ENCODE measurements around the gene PCMT1.
A peak's percentile ranks its signal among the peaks of the same experiment; 100 is the strongest.
"Not testable (repeated sequence)": the region's sequence is repeated elsewhere in the genome, so short reads cannot be mapped to it uniquely, and the experiment has no call there.

Gene PCMT1

DNA sequence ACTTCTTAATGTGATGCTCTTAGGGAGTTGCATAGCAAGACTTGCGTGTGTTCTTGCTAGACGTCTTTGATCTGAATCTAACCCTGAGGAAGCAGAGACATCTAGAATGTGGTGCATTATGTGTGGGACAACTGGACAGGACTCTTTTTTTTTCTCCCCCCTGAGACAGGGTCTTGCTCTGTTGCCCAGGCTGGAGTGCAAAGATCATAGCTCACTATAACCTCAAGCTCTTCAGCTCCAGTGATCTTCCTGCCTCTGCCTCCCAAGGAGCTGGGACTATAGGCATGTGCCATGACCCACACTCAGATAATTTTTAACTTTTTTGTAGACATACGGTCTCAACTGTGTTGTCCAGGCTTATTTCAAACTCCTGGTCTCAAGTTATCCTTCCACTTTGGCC is 34.0 kb downstream of the PCMT1 start:
- intact Hi-C loops (cut with DNase I), result no loop called here

DNA sequence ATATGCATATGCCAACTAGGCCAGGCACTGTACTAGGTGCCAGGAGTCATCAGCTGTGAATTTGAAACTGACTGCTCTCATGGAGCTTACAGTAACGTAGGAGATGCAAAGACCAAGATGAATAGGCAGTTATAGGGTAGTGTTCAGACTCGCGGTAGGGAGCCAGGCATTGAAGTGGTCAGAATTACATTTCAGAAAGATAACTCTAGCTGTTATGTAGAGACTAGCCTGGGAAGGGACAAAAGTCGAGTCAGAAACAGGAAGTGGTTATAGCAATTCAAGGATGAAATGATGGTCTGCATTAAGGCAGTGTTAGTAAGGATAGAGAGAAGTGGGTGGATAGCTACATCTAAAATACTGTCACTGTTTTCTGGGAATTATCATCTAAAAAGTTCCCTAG is 56.6 kb downstream of the PCMT1 start:
- intact Hi-C loops (cut with DNase I), result no loop called here
- DNase-seq, result no peak

More for the DNA sequence above, 34.0 kb downstream of the PCMT1 start:
- DNase-seq, result no peak

DNA sequence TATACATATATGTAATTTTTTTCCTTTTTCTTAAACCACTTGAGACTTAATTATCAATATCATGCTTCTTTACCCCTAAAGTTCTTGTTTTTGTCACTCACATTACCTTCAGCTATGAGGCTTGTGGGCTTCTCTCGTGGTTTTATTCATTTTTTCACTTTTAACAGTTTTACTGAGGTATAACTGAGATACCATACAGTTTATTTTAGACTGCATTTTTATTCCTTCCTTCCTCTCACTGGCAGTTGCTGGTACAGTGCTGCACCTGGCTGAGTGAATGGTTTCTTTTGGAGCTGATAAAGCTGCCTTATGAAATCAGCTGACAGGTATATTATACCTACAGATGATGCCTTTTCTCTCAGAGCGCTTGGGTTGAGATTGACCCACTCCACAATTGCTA is 60.3 kb downstream of the PCMT1 start:
- no peak for DNase-seq
- intact Hi-C loops (cut with DNase I), result no loop called here

DNA sequence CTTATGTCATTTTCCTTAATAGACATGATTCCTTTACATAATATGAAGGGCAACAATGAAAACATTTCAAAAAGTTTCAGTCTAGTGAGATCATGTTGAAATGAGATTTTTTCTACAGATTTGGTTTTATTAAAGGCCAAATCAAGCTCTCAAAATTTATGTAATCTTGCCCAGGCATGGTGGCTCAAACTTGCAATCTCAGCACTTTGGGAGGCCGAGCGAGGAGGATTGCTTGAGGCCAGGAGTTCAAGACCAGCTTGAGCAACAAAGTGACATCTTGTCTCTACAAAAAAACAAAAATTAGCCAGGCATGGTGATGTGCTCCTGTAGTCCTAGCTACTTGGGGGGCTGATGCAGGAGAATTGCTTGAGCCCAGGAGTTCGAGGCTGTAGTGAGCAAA is 63.8 kb downstream of the PCMT1 start:
- no peak for DNase-seq
- intact Hi-C loops (cut with DNase I), result no loop called here

DNA sequence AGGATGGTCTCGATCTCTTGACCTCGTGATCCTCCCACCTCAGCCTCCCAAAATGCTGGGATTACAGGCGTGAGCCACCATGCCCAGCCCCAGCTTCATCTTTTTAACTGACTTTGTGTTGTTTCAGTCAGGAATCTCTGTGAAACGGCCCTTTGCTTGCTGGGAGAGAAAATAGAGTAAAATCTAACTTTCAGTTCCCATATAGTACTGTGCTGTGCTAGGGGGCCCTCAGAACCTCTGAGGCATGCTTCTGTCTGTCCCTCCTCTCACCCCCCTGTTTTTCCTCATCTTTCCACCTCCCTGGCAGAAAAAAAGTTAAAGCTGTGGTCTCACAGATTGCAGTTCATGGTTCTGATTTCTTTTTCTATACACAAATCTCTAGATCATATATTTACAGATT is 66.2 kb downstream of the PCMT1 start:
- DNase-seq, result no peak
- intact Hi-C loops (cut with DNase I), result no loop called here

DNA sequence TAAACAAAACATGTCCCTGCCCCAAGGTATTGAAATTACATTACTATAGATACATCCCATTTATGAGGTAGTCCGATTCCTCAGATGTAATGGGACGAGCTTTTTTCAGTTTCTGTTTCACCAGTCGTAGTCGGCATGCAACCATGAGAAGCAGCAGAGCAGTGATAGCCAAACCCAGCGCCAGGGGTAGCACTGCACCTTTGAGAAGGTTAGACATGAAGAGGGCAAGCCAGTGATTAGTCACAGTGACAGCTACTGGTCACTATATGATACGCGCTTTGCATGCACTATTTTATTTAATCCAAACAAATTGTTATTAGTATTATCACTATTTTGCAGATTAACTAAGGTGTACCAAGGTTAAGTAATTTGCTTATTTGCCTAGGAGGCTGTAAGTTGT is 71.0 kb downstream of the PCMT1 start:
- intact Hi-C loops (cut with DNase I), result no loop called here
- DNase-seq, result no peak

DNA sequence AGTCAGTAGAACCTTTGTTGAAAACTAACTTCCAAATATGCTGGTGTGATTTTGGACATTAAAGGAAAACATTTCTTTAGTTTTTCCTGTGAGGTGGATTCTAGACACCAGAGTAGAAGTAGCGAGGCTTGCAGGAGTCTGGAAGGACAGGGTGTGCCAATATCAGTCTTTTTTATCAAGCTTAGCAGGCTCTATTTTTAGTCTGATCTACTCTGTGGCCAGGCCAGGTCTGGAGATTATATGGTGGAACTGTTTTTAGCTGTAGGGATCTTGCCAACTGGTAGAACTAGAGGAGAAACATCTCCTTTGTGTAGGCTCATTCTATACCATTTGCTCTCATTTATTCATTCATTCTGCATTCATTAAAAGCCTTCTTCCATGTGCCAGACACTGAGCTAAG is 72.0 kb downstream of the PCMT1 start:
- intact Hi-C loops (cut with DNase I), result no loop called here

DNA sequence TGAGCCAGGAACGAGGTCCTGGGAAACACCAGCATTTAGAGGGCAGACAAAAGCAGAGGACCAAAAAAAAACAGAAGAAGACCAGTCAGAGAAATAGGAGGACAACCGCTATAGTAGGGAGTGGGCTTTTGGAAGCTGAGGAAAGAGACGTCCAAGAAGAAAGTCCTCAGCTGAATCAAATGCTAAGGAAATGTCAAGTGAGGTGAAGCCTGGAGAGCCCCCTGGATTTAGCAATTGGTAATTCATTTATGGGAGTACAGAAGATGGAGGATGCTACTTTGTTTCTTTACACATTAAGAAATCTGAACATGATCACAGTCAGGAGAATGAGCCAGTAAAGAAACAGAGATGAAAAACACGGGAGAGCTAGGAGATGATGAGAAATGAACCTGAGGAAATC is 73.5 kb downstream of the PCMT1 start:
- DNase-seq, result no peak
- intact Hi-C loops (cut with DNase I), result no loop called here

More for the DNA sequence above, 72.0 kb downstream of the PCMT1 start:
- no peak for DNase-seq

DNA sequence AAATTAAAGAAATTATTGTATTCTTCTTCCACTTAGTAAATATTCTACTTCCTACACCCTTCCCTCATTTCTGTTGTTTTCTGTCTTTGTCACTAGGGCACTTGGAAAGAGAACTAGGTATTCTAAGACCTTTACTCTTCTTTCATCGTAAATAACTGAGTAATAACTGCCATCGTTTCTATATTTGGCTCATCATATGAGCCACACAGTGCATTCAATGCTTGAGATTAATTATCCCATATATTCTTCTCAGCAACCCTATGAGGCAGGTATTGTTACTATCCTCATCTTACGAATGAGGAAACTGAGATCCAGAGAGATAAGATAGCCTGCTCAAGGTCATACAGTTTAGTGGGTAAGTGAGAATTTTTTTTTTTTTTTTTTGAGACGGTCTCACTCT is 75.8 kb downstream of the PCMT1 start:
- DNase-seq, result no peak
- intact Hi-C loops (cut with DNase I), result no loop called here

DNA sequence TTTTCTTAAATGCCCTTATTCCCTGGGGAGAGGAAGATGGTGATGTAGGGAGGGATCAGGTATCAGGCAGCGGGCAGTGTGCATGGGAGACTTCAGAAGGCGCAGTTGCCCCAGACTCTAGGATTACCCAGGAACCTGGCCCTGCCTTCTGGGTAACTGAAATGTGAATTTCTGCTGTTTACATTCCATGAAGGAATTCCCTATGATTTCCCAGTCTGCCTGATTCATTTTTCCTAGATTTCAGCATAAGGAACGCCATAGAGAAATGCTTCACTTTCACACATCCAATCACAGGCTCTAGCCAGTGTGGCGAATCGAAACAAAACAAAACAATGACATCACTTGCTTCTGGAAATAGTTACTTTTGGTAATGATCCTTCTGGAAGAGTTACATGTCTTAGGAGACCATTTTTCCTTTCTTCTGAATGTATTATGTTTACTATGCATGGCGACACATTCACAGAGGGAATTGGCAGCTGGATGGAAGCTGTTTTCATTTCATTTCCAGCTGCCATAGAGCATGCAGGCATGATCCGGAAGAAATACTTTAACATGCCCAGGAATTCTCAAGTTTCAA is 81.3 kb downstream of the PCMT1 start:
- peak in 1 of 10 donors; percentile 13 for DNase-seq
- intact Hi-C loops (cut with DNase I), result loop anchor here (5.0 to 10.0 kb wide), 2 partner anchors 106 to 186 kb away; no protein-coding TSS in a partner anchor

DNA sequence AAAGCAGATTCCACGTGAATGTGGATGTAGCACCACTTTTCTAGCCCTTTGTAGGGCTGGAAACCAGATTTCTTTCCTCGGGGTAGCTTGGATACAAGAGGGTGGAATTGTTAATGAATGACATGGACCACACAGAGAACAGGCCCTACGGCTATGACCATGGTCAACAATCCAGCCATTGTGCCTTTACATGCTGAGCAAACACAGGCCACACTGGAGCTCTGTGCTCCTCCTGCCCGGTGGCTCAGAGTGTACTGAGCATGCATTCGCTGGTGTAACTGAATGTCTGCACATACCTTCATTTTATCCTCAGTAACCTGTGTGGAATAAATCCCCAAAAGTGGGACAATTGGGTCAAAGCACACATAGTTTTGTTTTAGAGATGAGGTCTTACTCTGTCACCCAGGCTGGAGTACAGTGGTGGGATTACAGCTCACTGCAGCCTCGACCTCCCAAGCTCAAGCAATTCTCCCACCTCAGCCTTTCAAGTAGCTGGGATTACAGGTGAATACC is 81.8 kb downstream of the PCMT1 start:
- intact Hi-C loops (cut with DNase I), result loop anchor here (5.0 to 10.0 kb wide), 2 partner anchors 107 to 186 kb away; no protein-coding TSS in a partner anchor
- peak in 7 of 10 donors; percentile 24 to 94 (median 53) for DNase-seq

DNA sequence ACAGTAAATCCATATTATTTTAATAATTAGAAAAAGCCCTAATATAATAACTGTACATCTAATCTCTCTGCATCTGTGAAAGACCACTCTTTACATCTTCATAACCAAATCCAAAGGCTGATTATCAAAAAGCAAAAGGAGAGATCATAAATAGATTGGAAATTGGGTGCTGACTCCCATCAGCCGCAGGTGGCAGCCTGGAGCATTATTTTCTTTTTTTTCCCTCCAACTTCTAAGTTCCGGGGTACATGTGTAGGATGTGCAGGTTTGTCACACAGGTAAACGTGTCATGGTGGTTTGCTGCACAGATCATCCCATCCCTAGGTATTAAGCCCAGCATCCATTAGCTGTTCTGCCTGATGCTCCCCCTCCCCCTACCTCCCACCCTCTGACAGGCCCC is 84.1 kb downstream of the PCMT1 start:
- DNase-seq, result no peak
- intact Hi-C loops (cut with DNase I), result loop anchor here (1.0 to 10.0 kb wide), 4 partner anchors 32 to 184 kb away; no protein-coding TSS in a partner anchor

DNA sequence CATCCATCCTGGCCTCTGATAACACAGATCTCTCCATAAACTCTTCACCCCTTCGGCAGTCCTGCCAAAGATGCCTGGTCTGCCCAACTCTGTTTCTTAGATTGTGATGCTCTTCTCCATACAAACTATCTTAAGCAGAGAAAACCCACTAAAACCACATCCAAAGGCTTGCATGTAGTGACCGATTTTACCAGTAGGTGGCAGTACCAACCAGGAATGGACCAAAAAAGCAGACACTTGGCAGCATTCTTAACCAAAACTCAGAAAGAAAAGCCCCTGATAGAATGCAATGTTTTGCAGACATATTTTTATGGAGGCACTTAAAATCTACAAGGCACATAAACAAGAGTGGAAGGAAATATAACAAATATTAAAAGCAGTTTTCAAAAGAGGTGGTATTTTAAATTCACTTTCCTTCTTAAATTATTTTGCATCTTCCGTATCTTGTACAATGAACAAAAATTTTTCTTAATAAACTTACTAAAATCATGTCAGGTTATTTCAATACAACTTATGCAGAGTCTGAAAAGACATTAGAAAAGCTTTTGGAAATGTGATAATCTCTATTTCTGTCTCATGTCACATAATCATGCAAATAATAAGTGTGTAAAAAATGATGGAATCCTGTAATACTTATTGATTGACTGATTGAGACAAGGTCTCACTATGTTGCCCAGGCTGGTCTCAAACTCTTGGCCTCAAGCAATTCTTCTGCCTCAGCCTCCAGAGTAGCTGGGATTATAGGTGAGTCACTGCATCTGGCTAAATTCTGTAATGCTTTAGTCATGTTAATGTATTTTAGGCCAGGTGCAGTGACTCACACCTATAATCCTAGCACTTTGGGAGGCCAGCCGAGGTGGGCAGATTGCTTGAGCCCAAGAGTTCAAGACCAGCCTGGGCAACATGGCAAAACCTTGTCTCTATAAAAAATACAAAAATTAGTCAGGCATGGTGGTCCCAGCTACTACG is 85.3 kb downstream of the PCMT1 start:
- intact Hi-C loops (cut with DNase I), result loop anchor here (1.0 to 10.0 kb wide), 4 partner anchors 31 to 183 kb away; no protein-coding TSS in a partner anchor

DNA sequence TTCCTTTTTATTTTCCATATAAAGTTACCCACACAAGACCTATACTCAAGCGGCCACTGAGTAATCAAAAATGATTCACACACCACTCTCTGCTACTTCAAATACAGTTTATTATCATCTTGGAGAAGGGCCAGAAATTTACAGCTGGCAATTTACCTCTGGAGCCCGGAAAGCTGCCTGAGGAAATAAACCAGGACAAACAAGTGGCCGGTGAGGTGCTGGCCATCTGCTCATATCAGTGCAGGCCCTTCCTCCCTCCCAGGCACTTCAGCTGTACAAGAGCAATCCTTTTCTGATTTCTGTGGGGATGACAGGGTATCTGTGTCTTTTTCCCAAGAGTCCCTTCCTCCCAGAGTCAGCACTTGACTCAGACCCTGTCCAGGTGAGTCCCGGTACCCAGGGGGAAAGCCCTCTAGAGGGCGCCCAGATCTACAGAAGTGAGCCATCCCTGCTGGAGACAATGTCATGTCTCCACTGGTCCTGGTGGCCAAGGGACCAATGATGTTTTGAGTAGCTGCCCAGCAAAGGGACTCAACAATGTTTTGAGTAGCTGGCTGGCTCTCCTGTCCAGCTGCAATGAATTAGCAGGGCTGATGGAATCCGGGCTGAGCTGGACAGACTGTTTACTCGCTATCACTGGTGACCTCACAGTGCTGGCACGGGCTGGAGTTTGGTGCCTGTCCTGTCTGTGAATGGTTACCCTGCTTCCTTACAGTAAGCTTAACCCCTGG is 91.0 kb downstream of the PCMT1 start:
- DNase-seq, result peak in 7 of 10 donors; percentile 40 to 92 (median 65)
- intact Hi-C loops (cut with DNase I), result no loop called here

More for the DNA sequence above, 85.3 kb downstream of the PCMT1 start:
- peak in 5 of 10 donors; percentile 28 to 70 (median 65) for DNase-seq

DNA sequence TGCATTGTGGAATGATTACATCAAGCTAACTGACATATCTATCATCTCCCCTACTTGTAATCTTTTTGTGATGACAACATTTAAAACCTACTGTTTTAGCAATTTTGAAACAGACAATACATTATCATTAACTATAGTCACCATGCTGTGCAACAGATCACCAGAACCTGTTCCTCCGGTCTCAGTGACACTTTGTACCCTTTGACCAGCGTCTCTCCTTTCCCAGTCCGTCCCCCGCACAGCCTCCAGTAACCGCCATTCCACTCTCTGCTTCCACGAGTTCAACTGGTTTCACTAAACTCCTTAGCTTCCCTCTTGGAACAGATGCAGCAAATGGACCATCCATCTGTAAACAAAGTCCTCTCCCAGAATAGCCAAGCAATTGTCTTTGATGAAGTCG is 92.8 kb downstream of the PCMT1 start:
- intact Hi-C loops (cut with DNase I), result no loop called here
- no peak for DNase-seq

DNA sequence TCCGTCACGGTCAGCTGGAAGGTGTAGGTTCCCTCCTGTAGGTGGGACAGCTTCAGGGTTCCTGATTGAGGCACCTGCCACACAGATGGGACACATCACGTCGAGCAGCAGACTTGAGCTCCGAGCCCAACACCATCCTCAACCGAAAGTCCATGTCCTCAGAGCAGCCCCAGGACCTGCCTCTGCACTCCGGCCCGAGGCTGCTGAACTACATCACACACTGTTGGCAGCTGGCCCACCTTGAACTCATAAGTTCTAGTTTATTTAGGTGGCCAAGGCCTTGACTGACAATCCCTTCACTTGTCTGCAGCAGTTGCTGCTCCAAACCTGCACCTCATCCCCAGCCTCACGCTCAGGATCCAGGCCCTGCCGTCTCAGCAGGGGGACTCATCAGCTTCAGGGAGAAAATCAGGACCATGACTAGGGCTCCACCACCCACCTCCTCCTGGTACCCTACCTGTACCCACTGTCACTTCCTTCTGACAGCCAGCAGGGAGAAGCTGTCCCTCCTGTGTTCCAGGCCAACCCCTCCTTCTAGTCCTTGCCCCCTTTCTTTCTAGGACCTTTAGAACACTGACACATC is 93.6 kb downstream of the PCMT1 start:
- intact Hi-C loops (cut with DNase I), result no loop called here
- peak in 2 of 10 donors; percentile 23 to 86 for DNase-seq

DNA sequence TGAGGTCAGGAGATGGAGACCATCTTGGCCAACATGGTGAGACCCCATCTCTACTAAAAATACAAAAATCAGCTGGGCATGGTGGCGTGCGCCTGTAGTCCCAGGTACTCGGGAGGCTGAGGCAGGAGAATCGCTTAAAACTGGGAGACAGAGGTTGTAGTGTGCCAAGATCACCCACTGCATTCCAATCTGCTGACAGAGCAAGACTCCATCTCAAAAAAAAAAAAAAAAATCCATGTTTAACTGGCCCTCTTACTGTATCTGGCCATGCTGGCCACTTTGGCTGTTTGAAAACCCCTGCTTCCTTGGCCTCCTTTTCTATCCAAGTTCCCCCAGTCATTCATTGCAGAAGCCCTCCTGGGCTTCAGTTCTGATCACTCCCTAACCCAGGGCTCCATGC is 94.5 kb downstream of the PCMT1 start:
- DNase-seq; intact Hi-C loops (cut with DNase I): not testable (repeated sequence)

DNA sequence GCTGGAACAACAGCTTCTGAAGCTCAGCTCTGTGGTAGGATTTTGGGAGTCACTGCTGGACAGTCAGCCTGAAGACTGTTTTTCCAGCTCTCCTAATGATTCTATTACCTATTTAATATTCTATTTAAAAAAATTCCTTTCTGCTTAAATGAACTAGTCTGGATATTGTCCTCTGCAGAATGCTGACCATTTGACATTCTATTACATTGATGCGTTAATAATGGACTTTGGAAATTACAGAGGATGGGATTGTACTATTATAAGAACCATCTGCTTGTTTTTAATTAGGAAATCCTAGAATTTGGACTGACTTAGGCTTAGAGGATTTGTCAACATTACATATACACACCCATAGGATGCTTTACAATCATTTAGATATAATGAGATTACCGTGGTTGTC is 94.9 kb downstream of the PCMT1 start:
- intact Hi-C loops (cut with DNase I), result no loop called here
- no peak for DNase-seq

DNA sequence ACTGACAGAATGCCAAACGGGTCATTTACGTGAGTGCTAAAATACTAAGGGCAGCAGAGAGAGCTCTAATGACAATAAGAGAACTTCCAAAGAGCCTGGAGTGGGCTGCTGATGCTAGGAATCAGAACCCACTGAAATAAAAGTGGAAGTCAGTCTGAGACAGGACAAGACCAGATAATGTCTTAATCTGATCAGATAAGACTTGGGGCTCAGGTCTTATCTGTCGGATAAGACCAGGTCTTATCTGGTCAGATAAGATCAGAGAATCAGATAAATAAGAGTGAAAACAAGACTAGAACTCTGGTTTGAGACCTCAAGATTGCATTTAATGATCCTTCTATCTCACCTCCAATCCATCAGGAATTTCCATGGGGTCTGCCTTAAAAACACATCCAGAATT is 96.0 kb downstream of the PCMT1 start:
- no peak for DNase-seq
- intact Hi-C loops (cut with DNase I), result no loop called here

DNA sequence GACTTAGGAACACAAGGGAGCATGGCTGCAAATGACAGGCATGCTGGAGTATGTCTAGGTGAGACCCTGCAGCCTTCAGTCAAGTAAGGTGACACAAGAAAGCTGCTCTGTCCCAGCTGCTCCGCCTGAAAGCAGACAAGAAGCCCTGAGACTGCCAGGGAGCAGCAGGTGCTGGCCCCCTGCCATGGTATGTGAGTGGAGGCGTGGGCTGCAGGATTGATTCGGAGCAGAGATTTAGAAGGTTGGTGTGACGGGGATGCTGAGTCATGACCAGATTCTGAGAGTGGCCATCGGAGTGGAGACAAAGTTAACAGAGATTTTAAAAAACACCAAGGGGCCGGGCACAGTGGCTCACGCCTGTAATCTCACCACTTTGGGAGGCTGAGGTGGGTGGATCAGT is 96.8 kb downstream of the PCMT1 start:
- intact Hi-C loops (cut with DNase I), result no loop called here
- DNase-seq, result peak in 8 of 10 donors; percentile 27 to 92 (median 66)

All from posterior cingulate gyrus (tissue), 11 donors.